WTC11 (cell line): ENCODE results near the gene ADCK2. TPM values are rescaled to one million over a fixed set of nuclear protein-coding genes. Genes with fewer than 3 reads are reported as not detected.
A peak's percentile ranks its signal among the peaks of the same experiment; 100 is the strongest.

Experiments used
- ATAC-seq: fragments of 200-7000 bp; cut with Tn5 transposase; 2 replicates; pipeline ENCODE4 v1.10.0; 2021; ENCODE audit warnings: mild to moderate bottlenecking, moderate library complexity
- CTCF ChIA-PET: fragments of 300-600 bp; sonication (Branson Sonifier 250); formaldehyde crosslinking; loops from one replicate; lab custom pipeline; 2021; ENCODE audit warnings: antibody characterized with exemption; lab: Charles Lee
- POLR2A ChIA-PET: fragments of 350-600 bp; sonication (Branson Sonifier 250); formaldehyde crosslinking; loops from one replicate; lab custom pipeline; 2021; ENCODE audit warnings: antibody characterized with exemption; lab: Charles Lee
- DNase-seq: peaks from one replicate; pipeline ENCODE4 v3.0.0; 2021; ENCODE audit warnings: low spot score
- H3K27ac Mint-ChIP-seq: 2 replicates; pipeline ENCODE4 v1.8.0; 2021; ENCODE audit warnings: mixed read lengths
- H3K27me3 Mint-ChIP-seq: 2 replicates; pipeline ENCODE4 v1.8.0; 2021; ENCODE audit warnings: low read depth, mild to moderate bottlenecking, moderate library complexity, mixed read lengths
- H3K36me3 Mint-ChIP-seq: 2 replicates; pipeline ENCODE4 v1.8.0; 2021; ENCODE audit warnings: mixed read lengths
- H3K4me1 Mint-ChIP-seq: 2 replicates; pipeline ENCODE4 v1.8.0; 2022; ENCODE audit warnings: mixed read lengths
- H3K4me3 Mint-ChIP-seq: 2 replicates; pipeline ENCODE4 v1.8.0; 2021; ENCODE audit warnings: mild to moderate bottlenecking, moderate library complexity, mixed read lengths
- H3K9me3 Mint-ChIP-seq: 2 replicates; pipeline ENCODE4 v1.8.0; 2021; ENCODE audit warnings: mixed read lengths
- CREB1 ChIP-seq: sonication (generic); formaldehyde crosslinking; IDR thresholded peaks from 2 replicates; pipeline ENCODE4 v1.8.0; 2023; ENCODE audit warnings: mild to moderate bottlenecking, missing genetic modification reagents
- ELF4 ChIP-seq: sonication (generic); formaldehyde crosslinking; IDR thresholded peaks from 2 replicates; pipeline ENCODE4 v1.8.1; 2022; ENCODE audit warnings: low read depth, mild to moderate bottlenecking, moderate library complexity, missing genetic modification reagents
- ESRRA ChIP-seq: sonication (generic); formaldehyde crosslinking; IDR thresholded peaks from 2 replicates; pipeline ENCODE4 v1.8.1; 2022; ENCODE audit warnings: mild to moderate bottlenecking, missing genetic modification reagents, borderline replicate concordance
- ETV6 ChIP-seq: sonication (generic); formaldehyde crosslinking; IDR thresholded peaks from 2 replicates; pipeline ENCODE4 v1.8.1; 2022; ENCODE audit warnings: mild to moderate bottlenecking, missing genetic modification reagents
- FOXJ3 ChIP-seq: sonication (generic); formaldehyde crosslinking; IDR thresholded peaks from 2 replicates; pipeline ENCODE4 v1.9.0; 2021; ENCODE audit warnings: missing genetic modification reagents, mild to moderate bottlenecking, borderline replicate concordance
- IRF2 ChIP-seq: sonication (generic); formaldehyde crosslinking; IDR thresholded peaks from 2 replicates; pipeline ENCODE4 v1.8.0; 2022; ENCODE audit warnings: low read depth, missing genetic modification reagents, borderline replicate concordance
- JUN ChIP-seq: sonication (generic); formaldehyde crosslinking; IDR thresholded peaks from 2 replicates; pipeline ENCODE4 v1.8.0; 2023; ENCODE audit warnings: mild to moderate bottlenecking, missing genetic modification reagents
- KAT7 ChIP-seq: sonication (generic); formaldehyde crosslinking; IDR thresholded peaks from 2 replicates; pipeline ENCODE4 v1.8.1; 2023; ENCODE audit warnings: missing genetic modification reagents, mild to moderate bottlenecking, borderline replicate concordance
- MXD4 ChIP-seq: fragments of 250-450 bp; sonication (Bioruptor Pico); IDR thresholded peaks from 2 replicates; pipeline ENCODE4 v1.8.0; 2021; ENCODE audit warnings: mild to moderate bottlenecking, moderate library complexity, borderline replicate concordance
- NFATC4 ChIP-seq: fragments of 250-450 bp; sonication (Bioruptor Pico); IDR thresholded peaks from 2 replicates; pipeline ENCODE4 v1.9.0; 2021; ENCODE audit warnings: mild to moderate bottlenecking
- NFE2L1 ChIP-seq: sonication (generic); formaldehyde crosslinking; IDR thresholded peaks from 2 replicates; pipeline ENCODE4 v1.8.1; 2023; ENCODE audit warnings: missing genetic modification reagents
- SOX15 ChIP-seq: fragments of 250-450 bp; sonication (Bioruptor Pico); IDR thresholded peaks from 2 replicates; pipeline ENCODE4 v1.9.0; 2021; ENCODE audit warnings: mild to moderate bottlenecking
- ZNF138 ChIP-seq: sonication (generic); formaldehyde crosslinking; conservative IDR thresholded peaks from 2 replicates; pipeline ENCODE4 v1.8.1; 2022; ENCODE audit warnings: mild to moderate bottlenecking, moderate library complexity, missing genetic modification reagents
- total RNA-seq: library from RNA; stranded (reverse); gene quantifications from 3 replicates; pipeline ENCODE4 v1.2.3, GENCODE V29; 2021
- TF ChIP-seq, protein P1 (sequence below): sonication (generic); formaldehyde crosslinking; IDR thresholded peaks from 2 replicates; pipeline ENCODE4 v1.8.1; 2022; ENCODE audit warnings: low read depth, missing genetic modification reagents, borderline replicate concordance
- TF ChIP-seq, protein P2 (sequence below): sonication (generic); formaldehyde crosslinking; IDR thresholded peaks from 2 replicates; pipeline ENCODE4 v1.8.1; 2023; ENCODE audit warnings: mild to moderate bottlenecking, missing genetic modification reagents, borderline replicate concordance
- TF ChIP-seq, protein P3 (sequence below): sonication (generic); formaldehyde crosslinking; conservative IDR thresholded peaks from 2 replicates; pipeline ENCODE4 v1.8.1; 2022; ENCODE audit warnings: mild to moderate bottlenecking, missing genetic modification reagents
- TF ChIP-seq, protein P4 (sequence below): sonication (generic); formaldehyde crosslinking; IDR thresholded peaks from 2 replicates; pipeline ENCODE4 v1.8.0; 2022; ENCODE audit warnings: mild to moderate bottlenecking, missing genetic modification reagents
- TF ChIP-seq, protein P5 (sequence below): sonication (generic); formaldehyde crosslinking; IDR thresholded peaks from 2 replicates; pipeline ENCODE4 v1.8.0; 2022; ENCODE audit warnings: mild to moderate bottlenecking, missing genetic modification reagents
- TF ChIP-seq, protein P6 (sequence below): fragments of 250-450 bp; sonication (Bioruptor Pico); IDR thresholded peaks from 2 replicates; pipeline ENCODE4 v2.1.2; 2022; ENCODE audit warnings: mild to moderate bottlenecking, moderate library complexity
- TF ChIP-seq, protein P7 (sequence below): fragments of 200-600 bp; IDR thresholded peaks from 2 replicates; pipeline ENCODE4 v1.8.0; 2022; ENCODE audit warnings: antibody characterized with exemption
- TF ChIP-seq, protein P8 (sequence below): sonication (generic); formaldehyde crosslinking; IDR thresholded peaks from 2 replicates; pipeline ENCODE4 v1.8.1; 2023; ENCODE audit warnings: mild to moderate bottlenecking, missing genetic modification reagents, moderate library complexity

The ADCK2 gene
- total RNA-seq, 1 experiment from 2014 or later: 12.7 TPM

DNA sequence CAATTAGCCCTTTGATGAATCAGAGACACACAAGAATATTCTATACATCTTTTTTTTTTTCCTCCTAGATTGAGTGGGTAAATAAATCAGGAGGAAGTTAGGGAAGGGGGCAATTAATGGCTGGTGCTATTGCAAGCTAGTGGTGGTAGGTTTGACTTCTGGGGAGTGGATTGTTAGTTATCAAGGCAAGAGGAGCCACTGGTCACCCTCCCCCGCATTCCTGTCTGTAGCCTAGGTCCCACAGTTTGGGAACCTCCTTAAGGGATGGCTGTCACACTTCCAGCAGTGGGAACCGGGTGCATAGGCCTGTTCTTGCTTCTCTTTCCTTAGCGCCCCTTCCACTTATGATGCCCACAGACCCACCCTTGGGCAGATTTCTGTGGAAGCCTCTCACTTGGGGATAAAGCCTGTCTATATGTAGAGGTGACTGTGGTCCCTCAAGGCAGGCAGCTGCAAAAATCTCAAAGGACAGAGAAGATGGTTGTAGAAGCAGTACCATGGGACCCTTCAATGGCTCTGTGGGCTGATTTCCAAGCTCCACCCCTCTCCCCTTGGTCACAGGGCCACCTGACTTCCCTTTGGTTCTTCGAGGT is 2.3 kb upstream of the ADCK2 start:
- no peak for ATAC-seq
- Mint-ChIP-seq H3K36me3 (no peaks in the 10 kb centered on the region), H3K9me3 (no peaks in the 10 kb centered on the region), H3K27ac (no peak overlapping the region), H3K27me3 (peaks cover 4% of the 10 kb centered on the region; the same call in 1 of the 2 replicates), H3K4me1 (peaks cover 11% of the 10 kb centered on the region)
- POLR2A ChIA-PET: no interaction called here
- TF ChIP-seq, protein P1, sequence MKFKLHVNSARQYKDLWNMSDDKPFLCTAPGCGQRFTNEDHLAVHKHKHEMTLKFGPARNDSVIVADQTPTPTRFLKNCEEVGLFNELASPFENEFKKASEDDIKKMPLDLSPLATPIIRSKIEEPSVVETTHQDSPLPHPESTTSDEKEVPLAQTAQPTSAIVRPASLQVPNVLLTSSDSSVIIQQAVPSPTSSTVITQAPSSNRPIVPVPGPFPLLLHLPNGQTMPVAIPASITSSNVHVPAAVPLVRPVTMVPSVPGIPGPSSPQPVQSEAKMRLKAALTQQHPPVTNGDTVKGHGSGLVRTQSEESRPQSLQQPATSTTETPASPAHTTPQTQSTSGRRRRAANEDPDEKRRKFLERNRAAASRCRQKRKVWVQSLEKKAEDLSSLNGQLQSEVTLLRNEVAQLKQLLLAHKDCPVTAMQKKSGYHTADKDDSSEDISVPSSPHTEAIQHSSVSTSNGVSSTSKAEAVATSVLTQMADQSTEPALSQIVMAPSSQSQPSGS (CRISPR knock-in tag): no peak
- TF ChIP-seq, protein P2, sequence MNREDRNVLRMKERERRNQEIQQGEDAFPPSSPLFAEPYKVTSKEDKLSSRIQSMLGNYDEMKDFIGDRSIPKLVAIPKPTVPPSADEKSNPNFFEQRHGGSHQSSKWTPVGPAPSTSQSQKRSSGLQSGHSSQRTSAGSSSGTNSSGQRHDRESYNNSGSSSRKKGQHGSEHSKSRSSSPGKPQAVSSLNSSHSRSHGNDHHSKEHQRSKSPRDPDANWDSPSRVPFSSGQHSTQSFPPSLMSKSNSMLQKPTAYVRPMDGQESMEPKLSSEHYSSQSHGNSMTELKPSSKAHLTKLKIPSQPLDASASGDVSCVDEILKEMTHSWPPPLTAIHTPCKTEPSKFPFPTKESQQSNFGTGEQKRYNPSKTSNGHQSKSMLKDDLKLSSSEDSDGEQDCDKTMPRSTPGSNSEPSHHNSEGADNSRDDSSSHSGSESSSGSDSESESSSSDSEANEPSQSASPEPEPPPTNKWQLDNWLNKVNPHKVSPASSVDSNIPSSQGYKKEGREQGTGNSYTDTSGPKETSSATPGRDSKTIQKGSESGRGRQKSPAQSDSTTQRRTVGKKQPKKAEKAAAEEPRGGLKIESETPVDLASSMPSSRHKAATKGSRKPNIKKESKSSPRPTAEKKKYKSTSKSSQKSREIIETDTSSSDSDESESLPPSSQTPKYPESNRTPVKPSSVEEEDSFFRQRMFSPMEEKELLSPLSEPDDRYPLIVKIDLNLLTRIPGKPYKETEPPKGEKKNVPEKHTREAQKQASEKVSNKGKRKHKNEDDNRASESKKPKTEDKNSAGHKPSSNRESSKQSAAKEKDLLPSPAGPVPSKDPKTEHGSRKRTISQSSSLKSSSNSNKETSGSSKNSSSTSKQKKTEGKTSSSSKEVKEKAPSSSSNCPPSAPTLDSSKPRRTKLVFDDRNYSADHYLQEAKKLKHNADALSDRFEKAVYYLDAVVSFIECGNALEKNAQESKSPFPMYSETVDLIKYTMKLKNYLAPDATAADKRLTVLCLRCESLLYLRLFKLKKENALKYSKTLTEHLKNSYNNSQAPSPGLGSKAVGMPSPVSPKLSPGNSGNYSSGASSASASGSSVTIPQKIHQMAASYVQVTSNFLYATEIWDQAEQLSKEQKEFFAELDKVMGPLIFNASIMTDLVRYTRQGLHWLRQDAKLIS (CRISPR knock-in tag): no peak
- TF ChIP-seq CREB1 (no peak), NFATC4 (no peak), ETV6 (no peak), JUN (CRISPR knock-in tag) (no peak)
- TF ChIP-seq, protein P3, sequence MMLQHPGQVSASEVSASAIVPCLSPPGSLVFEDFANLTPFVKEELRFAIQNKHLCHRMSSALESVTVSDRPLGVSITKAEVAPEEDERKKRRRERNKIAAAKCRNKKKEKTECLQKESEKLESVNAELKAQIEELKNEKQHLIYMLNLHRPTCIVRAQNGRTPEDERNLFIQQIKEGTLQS: no peak
- TF ChIP-seq, protein P4, sequence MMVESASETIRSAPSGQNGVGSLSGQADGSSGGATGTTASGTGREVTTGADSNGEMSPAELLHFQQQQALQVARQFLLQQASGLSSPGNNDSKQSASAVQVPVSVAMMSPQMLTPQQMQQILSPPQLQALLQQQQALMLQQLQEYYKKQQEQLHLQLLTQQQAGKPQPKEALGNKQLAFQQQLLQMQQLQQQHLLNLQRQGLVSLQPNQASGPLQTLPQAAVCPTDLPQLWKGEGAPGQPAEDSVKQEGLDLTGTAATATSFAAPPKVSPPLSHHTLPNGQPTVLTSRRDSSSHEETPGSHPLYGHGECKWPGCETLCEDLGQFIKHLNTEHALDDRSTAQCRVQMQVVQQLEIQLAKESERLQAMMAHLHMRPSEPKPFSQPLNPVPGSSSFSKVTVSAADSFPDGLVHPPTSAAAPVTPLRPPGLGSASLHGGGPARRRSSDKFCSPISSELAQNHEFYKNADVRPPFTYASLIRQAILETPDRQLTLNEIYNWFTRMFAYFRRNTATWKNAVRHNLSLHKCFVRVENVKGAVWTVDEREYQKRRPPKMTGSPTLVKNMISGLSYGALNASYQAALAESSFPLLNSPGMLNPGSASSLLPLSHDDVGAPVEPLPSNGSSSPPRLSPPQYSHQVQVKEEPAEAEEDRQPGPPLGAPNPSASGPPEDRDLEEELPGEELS (CRISPR knock-in tag): no peak
- TF ChIP-seq, protein P5, sequence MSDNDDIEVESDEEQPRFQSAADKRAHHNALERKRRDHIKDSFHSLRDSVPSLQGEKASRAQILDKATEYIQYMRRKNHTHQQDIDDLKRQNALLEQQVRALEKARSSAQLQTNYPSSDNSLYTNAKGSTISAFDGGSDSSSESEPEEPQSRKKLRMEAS (CRISPR knock-in tag): no peak
- TF ChIP-seq, protein P6, sequence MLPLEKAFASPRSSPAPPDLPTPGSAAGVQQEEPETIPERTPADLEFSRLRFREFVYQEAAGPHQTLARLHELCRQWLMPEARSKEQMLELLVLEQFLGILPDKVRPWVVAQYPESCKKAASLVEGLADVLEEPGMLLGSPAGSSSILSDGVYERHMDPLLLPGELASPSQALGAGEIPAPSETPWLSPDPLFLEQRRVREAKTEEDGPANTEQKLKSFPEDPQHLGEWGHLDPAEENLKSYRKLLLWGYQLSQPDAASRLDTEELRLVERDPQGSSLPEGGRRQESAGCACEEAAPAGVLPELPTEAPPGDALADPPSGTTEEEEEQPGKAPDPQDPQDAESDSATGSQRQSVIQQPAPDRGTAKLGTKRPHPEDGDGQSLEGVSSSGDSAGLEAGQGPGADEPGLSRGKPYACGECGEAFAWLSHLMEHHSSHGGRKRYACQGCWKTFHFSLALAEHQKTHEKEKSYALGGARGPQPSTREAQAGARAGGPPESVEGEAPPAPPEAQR (CRISPR knock-in tag): no peak
- TF ChIP-seq, all 79 proteins: peak for 0
- no peak overlapping the region for H3K4me3 Mint-ChIP-seq
- DNase-seq: no peak
- CTCF ChIA-PET: interaction anchor here (0.5 to 0.8 kb wide), 2 partner anchors 107 to 164 kb away, joined by 3 to 4 read pairs; no protein-coding TSS in a partner anchor

DNA sequence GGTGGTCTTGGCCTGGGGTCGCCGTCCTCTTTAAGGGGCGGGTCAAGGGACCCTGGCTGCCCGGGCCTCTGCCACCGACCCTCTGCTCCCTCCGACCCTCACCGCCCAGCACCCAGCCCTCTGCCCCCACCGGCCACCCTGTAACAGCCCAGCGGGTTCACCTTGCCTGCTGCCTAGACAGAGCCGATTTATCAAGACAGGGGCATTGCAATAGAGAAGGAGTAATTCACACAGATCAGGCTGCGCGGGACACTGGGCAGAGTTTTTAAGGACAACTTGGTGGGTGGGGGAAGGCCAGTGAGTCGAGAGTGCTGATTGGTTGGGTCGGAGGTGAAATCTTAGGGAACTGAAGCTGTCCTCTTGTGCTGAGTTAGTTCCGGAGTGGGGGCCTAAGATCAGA is 779 bp upstream of the ADCK2 start:
- ChIA-PET POLR2A (no interaction called here), CTCF (interaction anchor here (1.0 kb wide), 1 partner anchor 25 kb away, joined by 4 read pairs; no protein-coding TSS in a partner anchor)
- Mint-ChIP-seq H3K27ac (peak overlapping the region; percentile 4; the same call in 1 of the 2 replicates), H3K27me3 (0 out of 2 replicates have a peak, but pooled peaks cover 2% of the 10 kb centered on the region), H3K36me3 (no peaks in the 10 kb centered on the region), H3K4me1 (peaks cover 11% of the 10 kb centered on the region), H3K4me3 (peak overlapping the region; percentile 69), H3K9me3 (no peaks in the 10 kb centered on the region)
- DNase-seq: no peak
- ATAC-seq: no peak
- TF ChIP-seq ESRRA (CRISPR knock-in tag) (no peak), ELF4 (CRISPR knock-in tag) (no peak), ZNF138 (CRISPR knock-in tag) (no peak), NFE2L1 (CRISPR knock-in tag) (no peak), KAT7 (CRISPR knock-in tag) (no peak), MXD4 (no peak), SOX15 (CRISPR knock-in tag) (no peak), FOXJ3 (CRISPR knock-in tag) (no peak), IRF2 (CRISPR knock-in tag) (no peak)
- TF ChIP-seq, protein P6 (CRISPR knock-in tag): no peak
- TF ChIP-seq, protein P7, sequence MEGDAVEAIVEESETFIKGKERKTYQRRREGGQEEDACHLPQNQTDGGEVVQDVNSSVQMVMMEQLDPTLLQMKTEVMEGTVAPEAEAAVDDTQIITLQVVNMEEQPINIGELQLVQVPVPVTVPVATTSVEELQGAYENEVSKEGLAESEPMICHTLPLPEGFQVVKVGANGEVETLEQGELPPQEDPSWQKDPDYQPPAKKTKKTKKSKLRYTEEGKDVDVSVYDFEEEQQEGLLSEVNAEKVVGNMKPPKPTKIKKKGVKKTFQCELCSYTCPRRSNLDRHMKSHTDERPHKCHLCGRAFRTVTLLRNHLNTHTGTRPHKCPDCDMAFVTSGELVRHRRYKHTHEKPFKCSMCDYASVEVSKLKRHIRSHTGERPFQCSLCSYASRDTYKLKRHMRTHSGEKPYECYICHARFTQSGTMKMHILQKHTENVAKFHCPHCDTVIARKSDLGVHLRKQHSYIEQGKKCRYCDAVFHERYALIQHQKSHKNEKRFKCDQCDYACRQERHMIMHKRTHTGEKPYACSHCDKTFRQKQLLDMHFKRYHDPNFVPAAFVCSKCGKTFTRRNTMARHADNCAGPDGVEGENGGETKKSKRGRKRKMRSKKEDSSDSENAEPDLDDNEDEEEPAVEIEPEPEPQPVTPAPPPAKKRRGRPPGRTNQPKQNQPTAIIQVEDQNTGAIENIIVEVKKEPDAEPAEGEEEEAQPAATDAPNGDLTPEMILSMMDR: no peak
- TF ChIP-seq, protein P8, sequence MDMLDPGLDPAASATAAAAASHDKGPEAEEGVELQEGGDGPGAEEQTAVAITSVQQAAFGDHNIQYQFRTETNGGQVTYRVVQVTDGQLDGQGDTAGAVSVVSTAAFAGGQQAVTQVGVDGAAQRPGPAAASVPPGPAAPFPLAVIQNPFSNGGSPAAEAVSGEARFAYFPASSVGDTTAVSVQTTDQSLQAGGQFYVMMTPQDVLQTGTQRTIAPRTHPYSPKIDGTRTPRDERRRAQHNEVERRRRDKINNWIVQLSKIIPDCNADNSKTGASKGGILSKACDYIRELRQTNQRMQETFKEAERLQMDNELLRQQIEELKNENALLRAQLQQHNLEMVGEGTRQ (CRISPR knock-in tag): no peak
